ENCODE results near the gene ALKBH5.

DNA sequence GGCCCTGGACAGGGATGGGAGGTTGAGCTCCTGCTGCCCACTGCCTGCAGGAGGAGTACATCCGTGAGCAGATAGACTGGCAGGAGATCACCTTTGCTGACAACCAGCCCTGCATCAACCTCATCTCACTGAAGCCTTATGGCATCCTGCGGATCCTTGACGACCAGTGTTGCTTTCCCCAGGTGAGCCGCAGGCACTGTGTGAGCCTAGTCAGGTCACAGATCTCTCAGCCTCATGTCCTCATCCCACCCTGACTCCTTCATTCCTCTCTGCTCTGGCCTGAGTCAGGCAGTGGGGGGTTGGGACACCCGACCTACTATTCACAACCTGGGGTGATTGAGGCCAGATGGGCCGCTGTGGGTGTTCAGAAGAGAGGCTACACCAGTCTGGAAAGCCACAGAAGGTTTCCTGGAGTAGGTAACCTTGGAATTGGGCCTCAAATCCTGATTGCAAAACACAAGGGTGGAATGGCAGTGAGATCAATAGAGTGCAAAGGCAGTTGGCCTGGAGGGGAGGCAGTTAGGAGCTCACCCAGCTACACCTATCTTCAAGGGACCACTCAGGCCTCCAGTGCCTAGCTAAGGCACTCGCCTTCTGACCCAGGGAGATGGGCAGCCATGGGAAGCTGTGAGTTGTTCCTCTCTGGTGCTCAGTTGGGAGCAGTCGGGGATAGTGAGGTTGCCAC is 45.4 kb upstream of the ALKBH5 start:
- TF ChIP-seq, protein P1, sequence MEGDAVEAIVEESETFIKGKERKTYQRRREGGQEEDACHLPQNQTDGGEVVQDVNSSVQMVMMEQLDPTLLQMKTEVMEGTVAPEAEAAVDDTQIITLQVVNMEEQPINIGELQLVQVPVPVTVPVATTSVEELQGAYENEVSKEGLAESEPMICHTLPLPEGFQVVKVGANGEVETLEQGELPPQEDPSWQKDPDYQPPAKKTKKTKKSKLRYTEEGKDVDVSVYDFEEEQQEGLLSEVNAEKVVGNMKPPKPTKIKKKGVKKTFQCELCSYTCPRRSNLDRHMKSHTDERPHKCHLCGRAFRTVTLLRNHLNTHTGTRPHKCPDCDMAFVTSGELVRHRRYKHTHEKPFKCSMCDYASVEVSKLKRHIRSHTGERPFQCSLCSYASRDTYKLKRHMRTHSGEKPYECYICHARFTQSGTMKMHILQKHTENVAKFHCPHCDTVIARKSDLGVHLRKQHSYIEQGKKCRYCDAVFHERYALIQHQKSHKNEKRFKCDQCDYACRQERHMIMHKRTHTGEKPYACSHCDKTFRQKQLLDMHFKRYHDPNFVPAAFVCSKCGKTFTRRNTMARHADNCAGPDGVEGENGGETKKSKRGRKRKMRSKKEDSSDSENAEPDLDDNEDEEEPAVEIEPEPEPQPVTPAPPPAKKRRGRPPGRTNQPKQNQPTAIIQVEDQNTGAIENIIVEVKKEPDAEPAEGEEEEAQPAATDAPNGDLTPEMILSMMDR (conservative IDR thresholded peaks at IDR 0.05; ENCODE audit: low read depth, low read length), result no peak
- no peak for TF ChIP-seq EZH2 (IDR thresholded peaks at IDR 0.05; ENCODE audit: borderline replicate concordance, low read depth, low read length, poor library complexity, severe bottlenecking)

Measured in A673 (cell line).